ENCODE data around the gene ZNF57.
A peak's percentile ranks its signal among the peaks of the same experiment; 100 is the strongest.
"Not testable (repeated sequence)": the region's sequence is repeated elsewhere in the genome, so short reads cannot be mapped to it uniquely, and the experiment has no call there.

ZNF57 gene

DNA sequence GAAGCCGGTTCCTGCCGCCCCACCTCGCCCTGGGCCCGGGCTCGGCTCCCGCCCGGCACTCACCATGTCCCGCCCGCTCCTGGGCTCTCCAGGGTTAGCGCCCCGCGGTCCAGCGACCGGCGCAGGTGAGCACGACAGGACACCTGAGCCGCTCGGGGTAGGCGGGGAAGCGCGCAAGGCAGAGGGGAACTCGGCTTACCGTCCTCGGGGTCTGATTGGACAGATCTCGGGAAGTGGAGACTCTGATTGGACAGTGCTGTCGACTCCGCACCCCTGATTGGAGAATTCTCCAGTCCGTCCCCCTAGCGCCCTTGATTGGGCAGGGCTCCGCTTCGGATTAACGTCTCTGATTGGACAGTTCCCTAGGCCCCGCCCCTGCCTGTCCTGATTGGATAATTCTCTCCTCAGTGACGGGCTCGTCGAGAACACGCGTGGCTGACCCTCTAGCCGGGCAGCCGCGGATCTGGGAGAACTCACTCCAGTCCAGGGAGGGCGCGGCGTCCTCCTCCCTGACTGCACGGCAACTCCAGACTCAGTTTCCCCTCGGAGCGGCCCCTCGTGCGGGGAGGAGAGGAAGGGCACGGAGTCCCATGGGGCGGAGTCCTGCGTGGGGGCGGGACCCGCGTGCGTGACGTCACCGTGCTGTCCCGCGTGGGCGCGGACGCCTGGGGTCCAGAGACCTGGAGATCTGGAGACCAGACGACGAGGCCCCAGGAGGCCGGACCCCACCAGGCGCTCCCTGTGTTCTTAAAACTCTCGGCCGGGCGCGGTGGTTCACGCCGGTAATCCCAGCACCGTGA, 44.2 kb downstream of the ZNF57 start, which contains the start of gene ZNF77:
Gene ZNF77, minus strand, starts transcription at position 197 of the 800 bp plus-strand sequence. Its CDS starts 131 bp downstream, at position 66.
- no peaks in the 10 kb centered on the region for H3K27me3 ChIP-seq (ENCODE audit: control insufficient read depth, insufficient read depth, low read length)
- H3K9ac ChIP-seq (ENCODE audit: low read length), result peak within 1 kb of the TSS; percentile 91
- no peaks in the 10 kb centered on the region for H3K9me3 ChIP-seq (ENCODE audit: control insufficient read depth, low read length)

DNA sequence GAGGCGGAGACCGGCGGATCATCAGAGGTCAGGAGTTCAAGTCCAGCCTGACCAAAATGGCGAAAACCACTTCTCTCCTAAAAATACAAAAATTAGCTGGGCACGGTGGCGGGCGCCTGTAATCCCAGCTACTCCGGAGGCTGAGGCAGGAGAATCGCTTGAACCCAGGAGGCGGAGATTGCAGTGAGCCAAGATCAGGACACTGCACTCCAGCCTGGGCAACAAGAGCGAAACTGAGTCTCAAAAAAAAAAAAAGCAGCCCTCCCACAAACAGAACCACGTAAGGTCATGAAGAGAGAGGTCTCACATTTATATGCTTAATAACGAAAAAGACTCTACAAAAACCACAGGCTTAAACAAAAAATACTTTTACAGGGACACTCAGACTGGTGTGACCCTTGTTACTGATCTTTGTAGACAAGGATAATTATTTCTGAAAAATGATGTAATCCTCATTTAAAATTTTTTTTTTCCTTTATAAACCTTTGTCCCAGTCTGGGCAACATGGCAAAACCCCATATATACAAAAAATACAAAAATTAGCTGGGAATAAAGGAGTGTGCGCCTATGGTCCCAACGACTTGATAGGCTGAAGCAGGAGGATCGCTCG, 45.0 kb downstream of the ZNF57 start:
- H3K9ac ChIP-seq (ENCODE audit: low read length), result peak overlapping the region; percentile 91
- no peaks in the 10 kb centered on the region for H3K9me3 ChIP-seq (ENCODE audit: control insufficient read depth, low read length)
- H3K27me3 ChIP-seq (ENCODE audit: control insufficient read depth, insufficient read depth, low read length), result no peaks in the 10 kb centered on the region
- peak overlapping the region; percentile 84 for H3K4me3 ChIP-seq (ENCODE audit: low read length)
- peaks cover 22% of the 10 kb centered on the region for H3K4me1 ChIP-seq (ENCODE audit: control insufficient read depth, insufficient read depth, low read length)
- no peaks in the 10 kb centered on the region for H3K36me3 ChIP-seq (ENCODE audit: control insufficient read depth, insufficient read depth, low read length)

More for the DNA sequence above, 44.2 kb downstream of the ZNF57 start, which contains the start of gene ZNF77:
- no peaks in the 10 kb centered on the region for H3K36me3 ChIP-seq (ENCODE audit: control insufficient read depth, insufficient read depth, low read length)
- peak within 1 kb of the TSS; percentile 84 for H3K4me3 ChIP-seq (ENCODE audit: low read length)
- peaks cover 22% of the 10 kb centered on the region for H3K4me1 ChIP-seq (ENCODE audit: control insufficient read depth, insufficient read depth, low read length)

DNA sequence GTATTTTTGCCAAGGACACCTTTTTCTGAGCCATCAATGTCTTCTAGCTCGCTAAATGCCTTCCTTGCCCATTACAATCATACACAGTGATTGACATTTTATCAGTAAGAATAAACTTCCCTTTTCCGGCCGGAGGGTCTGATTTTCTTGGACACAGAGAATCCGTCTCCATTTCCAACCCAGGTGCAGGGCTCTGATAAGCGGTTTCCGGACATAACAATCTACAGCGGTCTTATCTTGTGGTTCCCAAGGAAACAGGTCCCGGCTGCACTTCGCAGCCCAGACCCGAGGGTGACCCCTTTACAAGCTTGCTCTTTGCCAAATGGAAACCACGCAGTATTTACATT, 49.2 kb downstream of the ZNF57 start:
- Histone ChIP-seq H3K27me3 (ENCODE audit: control insufficient read depth, insufficient read depth, low read length) (no peaks in the 10 kb centered on the region), H3K9ac (ENCODE audit: low read length) (peak overlapping the region; percentile 96), H3K36me3 (ENCODE audit: control insufficient read depth, insufficient read depth, low read length) (no peaks in the 10 kb centered on the region), H3K4me3 (ENCODE audit: low read length) (peak overlapping the region; percentile 99), H3K4me1 (ENCODE audit: control insufficient read depth, insufficient read depth, low read length) (peaks cover 17% of the 10 kb centered on the region), H3K9me3 (ENCODE audit: control insufficient read depth, low read length) (no peaks in the 10 kb centered on the region)

DNA sequence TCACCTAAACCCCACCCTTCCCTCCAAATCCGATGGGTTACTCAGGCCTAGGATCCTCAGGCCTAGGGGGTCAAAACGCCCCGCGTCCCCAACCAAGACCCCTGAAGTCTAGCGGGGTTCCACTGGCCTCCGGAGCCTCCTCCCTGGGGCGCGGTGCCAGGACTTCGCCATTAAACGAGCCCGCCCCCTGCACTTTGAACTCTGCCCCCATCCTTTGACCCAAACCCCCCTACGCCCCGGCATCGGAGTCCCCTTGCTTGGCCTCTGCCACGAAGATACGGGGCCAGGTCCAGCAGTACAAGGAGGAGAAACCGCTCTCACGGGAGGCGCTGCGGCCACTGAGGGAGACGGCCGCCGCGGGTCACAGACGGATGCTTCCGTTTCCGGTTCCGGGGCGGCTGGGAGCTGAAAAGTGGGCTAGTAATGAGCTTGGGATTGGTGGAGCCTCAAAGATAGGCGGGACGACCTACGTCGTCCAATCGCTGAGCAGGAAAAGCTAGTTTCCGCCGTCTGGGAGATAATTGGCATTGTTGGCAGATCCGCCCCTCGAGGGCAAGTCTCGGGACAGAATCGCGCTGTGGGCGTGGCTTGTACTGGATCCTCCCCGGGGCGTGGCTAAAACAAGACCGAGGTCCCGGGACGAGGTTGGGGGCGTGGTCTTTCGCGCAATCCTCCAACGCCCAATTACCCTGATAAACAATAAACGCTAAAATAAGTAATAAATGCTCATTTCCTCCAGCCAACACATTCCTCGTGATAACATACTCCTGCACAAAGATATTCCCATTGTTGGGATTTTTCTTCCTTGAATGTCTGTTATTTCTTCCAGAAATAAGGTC, 49.8 kb downstream of the ZNF57 start:
- Histone ChIP-seq H3K27me3 (ENCODE audit: control insufficient read depth, insufficient read depth, low read length) (no peaks in the 10 kb centered on the region), H3K9me3 (ENCODE audit: control insufficient read depth, low read length) (no peaks in the 10 kb centered on the region), H3K4me3 (ENCODE audit: low read length) (peak overlapping the region; percentile 99), H3K4me1 (ENCODE audit: control insufficient read depth, insufficient read depth, low read length) (peaks cover 14% of the 10 kb centered on the region), H3K9ac (ENCODE audit: low read length) (peak overlapping the region; percentile 96), H3K36me3 (ENCODE audit: control insufficient read depth, insufficient read depth, low read length) (no peaks in the 10 kb centered on the region)

DNA sequence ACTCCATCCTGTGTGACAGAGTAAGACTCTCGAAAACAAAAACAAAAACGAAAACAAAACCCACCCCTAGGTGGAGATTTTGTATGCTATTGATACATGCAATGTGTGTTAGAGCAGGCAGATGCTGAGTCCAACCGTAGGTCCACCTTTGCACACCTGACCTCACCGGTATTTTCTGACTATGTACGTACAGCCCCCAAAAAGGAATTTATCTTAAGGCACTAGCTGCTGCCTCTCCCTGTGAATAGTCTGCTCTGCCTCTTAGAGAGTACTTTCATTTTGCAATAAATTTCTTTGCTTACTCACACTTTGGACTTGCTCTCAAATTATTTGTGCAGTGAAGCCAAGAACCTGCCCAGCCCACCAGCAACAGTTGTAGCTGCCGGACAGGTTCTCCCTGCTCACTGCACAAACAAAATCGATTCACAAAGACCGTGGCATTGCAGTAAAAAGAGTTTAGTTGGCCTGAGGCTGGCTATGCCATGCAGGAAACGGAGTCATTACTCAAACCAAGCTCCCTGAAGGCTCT, 52.3 kb downstream of the ZNF57 start:
- Histone ChIP-seq H3K27me3 (ENCODE audit: control insufficient read depth, insufficient read depth, low read length) (no peaks in the 10 kb centered on the region), H3K9me3 (ENCODE audit: control insufficient read depth, low read length) (no peaks in the 10 kb centered on the region), H3K4me1 (ENCODE audit: control insufficient read depth, insufficient read depth, low read length) (peaks cover 13% of the 10 kb centered on the region), H3K9ac (ENCODE audit: low read length) (peak overlapping the region; percentile 56), H3K4me3 (ENCODE audit: low read length) (no peak overlapping the region), H3K36me3 (ENCODE audit: control insufficient read depth, insufficient read depth, low read length) (no peaks in the 10 kb centered on the region)

- H3K4me3 ChIP-seq (ENCODE audit: low read length), result no peak overlapping the region
- no peak overlapping the region for H3K9ac ChIP-seq (ENCODE audit: low read length)
- no peaks in the 10 kb centered on the region for H3K9me3 ChIP-seq (ENCODE audit: control insufficient read depth, low read length)
- no peaks in the 10 kb centered on the region for H3K27me3 ChIP-seq (ENCODE audit: control insufficient read depth, insufficient read depth, low read length)
- no peaks in the 10 kb centered on the region for H3K36me3 ChIP-seq (ENCODE audit: control insufficient read depth, insufficient read depth, low read length)
- peaks cover 5% of the 10 kb centered on the region for H3K4me1 ChIP-seq (ENCODE audit: control insufficient read depth, insufficient read depth, low read length)
These were observed 56.4 kb downstream of the ZNF57 start for GRCh38 chr19:2957160-2957559.

GRCh38 chr19:2960120-2960519, 59.4 kb downstream of the ZNF57 start:
- Histone ChIP-seq H3K9ac (ENCODE audit: low read length) (no peak overlapping the region), H3K9me3 (ENCODE audit: control insufficient read depth, low read length) (no peaks in the 10 kb centered on the region), H3K27me3 (ENCODE audit: control insufficient read depth, insufficient read depth, low read length) (no peaks in the 10 kb centered on the region), H3K4me1 (ENCODE audit: control insufficient read depth, insufficient read depth, low read length) (no peaks in the 10 kb centered on the region), H3K36me3 (ENCODE audit: control insufficient read depth, insufficient read depth, low read length) (no peaks in the 10 kb centered on the region), H3K4me3 (ENCODE audit: low read length) (no peak overlapping the region)

GRCh38 chr19:2962018-2962670, 61.4 kb downstream of the ZNF57 start:
- Histone ChIP-seq H3K4me1 (ENCODE audit: control insufficient read depth, insufficient read depth, low read length) (no peaks in the 10 kb centered on the region), H3K9ac (ENCODE audit: low read length) (no peak overlapping the region), H3K4me3 (ENCODE audit: low read length) (no peak overlapping the region), H3K36me3 (ENCODE audit: control insufficient read depth, insufficient read depth, low read length) (no peaks in the 10 kb centered on the region), H3K9me3 (ENCODE audit: control insufficient read depth, low read length) (no peaks in the 10 kb centered on the region), H3K27me3 (ENCODE audit: control insufficient read depth, insufficient read depth, low read length) (no peaks in the 10 kb centered on the region)

- Histone ChIP-seq H3K4me3 (ENCODE audit: low read length) (no peak overlapping the region), H3K27me3 (ENCODE audit: control insufficient read depth, insufficient read depth, low read length) (no peaks in the 10 kb centered on the region), H3K36me3 (ENCODE audit: control insufficient read depth, insufficient read depth, low read length) (no peaks in the 10 kb centered on the region), H3K9ac (ENCODE audit: low read length) (no peak overlapping the region), H3K4me1 (ENCODE audit: control insufficient read depth, insufficient read depth, low read length) (no peaks in the 10 kb centered on the region), H3K9me3 (ENCODE audit: control insufficient read depth, low read length) (no peaks in the 10 kb centered on the region)
These were observed 62.4 kb downstream of the ZNF57 start for GRCh38 chr19:2963122-2963521.

GRCh38 chr19:2963631-2964030, 62.9 kb downstream of the ZNF57 start:
- H3K36me3 ChIP-seq (ENCODE audit: control insufficient read depth, insufficient read depth, low read length); H3K4me1 ChIP-seq (ENCODE audit: control insufficient read depth, insufficient read depth, low read length); H3K27me3 ChIP-seq (ENCODE audit: control insufficient read depth, insufficient read depth, low read length); H3K9ac ChIP-seq (ENCODE audit: low read length); H3K9me3 ChIP-seq (ENCODE audit: control insufficient read depth, low read length); H3K4me3 ChIP-seq (ENCODE audit: low read length): not testable (repeated sequence)

DNA sequence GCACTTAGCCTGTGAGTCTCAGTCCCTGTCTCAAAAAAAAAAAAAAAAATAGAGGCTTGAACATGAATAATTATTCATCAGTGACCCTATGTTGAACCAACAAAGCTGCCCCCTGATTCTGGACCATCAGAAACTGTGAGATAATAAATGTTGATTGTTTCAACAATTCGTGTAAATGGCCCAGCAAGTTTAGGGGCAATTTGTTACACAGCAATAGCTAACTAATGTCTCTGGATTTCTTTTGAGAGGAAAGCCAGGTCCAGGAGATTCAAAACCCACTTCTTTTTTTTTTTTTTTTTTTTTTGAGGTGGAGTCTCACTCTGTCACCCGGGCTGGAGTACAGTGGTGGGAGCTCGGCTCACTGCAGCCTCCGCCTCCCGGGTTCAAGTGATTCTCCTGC, 64.1 kb downstream of the ZNF57 start:
- no peaks in the 10 kb centered on the region for H3K36me3 ChIP-seq (ENCODE audit: control insufficient read depth, insufficient read depth, low read length)
- H3K9ac ChIP-seq (ENCODE audit: low read length), result no peak overlapping the region
- H3K4me1 ChIP-seq (ENCODE audit: control insufficient read depth, insufficient read depth, low read length), result peaks cover 8% of the 10 kb centered on the region
- no peaks in the 10 kb centered on the region for H3K27me3 ChIP-seq (ENCODE audit: control insufficient read depth, insufficient read depth, low read length)
- no peaks in the 10 kb centered on the region for H3K9me3 ChIP-seq (ENCODE audit: control insufficient read depth, low read length)
- H3K4me3 ChIP-seq (ENCODE audit: low read length), result no peak overlapping the region

Measured in mucosa of stomach (tissue), 1 donor.